HT1080 (cell line): ENCODE measurements around the gene CATSPER2. TPM values are rescaled to one million over a fixed set of nuclear protein-coding genes. Genes with fewer than 3 reads are reported as not detected.
"Not testable (repeated sequence)": the region's sequence is repeated elsewhere in the genome, so short reads cannot be mapped to it uniquely, and the experiment has no call there.

Experiments
- DNase-seq: peaks from one replicate; pipeline ENCODE4 v3.0.0-alpha.2; 2015; ENCODE audit warnings: low read depth
- polyA plus RNA-seq, 2 experiments: library from polyadenylated mRNA; depleted of rRNA; stranded (reverse); fragments of >200 nt; gene quantifications; 2 replicates each; pipeline ENCODE4 v1.2.3, GENCODE V29; 2015
- total RNA-seq: library from RNA; depleted of rRNA; stranded (reverse); fragments of >200 nt; shearing (Covaris generic); gene quantifications from 2 replicates; pipeline ENCODE4 v1.2.3, GENCODE V29; 2014; rRNA removed

CATSPER2 gene
- 0.03 and 0.57 TPM in 2 replicates for total RNA-seq
- polyA plus RNA-seq (2015; cell fraction: cytosol; rRNA removed): 0.03 and 0.57 TPM in 2 replicates
- polyA plus RNA-seq (2015; cell fraction: nucleus; rRNA removed): 2.7 and 7.7 TPM in 2 replicates

GRCh38 chr15:43648649-43649429 is at the start of gene CATSPER2:
Gene CATSPER2 (minus strand): TSS chr15:43648844. CDS start chr15:43648061, 783 bp downstream.
- no peak for DNase-seq

- DNase-seq: not testable (repeated sequence)
These were observed 44.7 kb upstream of the CATSPER2 start, which contains the start of gene CKMT1A for GRCh38 chr15:43693148-43694022. Gene CKMT1A (plus strand): TSS chr15:43693859. CDS start chr15:43694051, 192 bp downstream.

DNA sequence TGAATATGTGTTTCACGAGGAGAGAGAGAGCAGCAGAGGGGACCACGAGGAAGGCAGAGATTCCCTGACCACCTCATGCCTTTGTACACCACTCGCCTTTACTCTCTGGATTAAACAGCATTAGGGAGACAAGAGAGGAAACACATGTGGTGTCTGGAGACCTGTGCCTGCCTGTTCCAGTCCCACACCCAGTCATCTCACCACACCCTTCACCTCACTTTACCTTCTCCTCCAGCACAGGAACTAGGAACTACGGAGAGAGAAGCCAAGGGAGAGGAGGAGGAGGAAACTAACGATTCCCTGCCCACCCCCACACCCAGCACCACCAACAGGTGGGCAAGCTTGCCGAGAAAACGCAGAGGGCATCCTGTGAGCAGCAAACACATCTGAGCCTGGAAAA is 44.0 kb upstream of the CATSPER2 start:
- DNase-seq: not testable (repeated sequence)

DNA sequence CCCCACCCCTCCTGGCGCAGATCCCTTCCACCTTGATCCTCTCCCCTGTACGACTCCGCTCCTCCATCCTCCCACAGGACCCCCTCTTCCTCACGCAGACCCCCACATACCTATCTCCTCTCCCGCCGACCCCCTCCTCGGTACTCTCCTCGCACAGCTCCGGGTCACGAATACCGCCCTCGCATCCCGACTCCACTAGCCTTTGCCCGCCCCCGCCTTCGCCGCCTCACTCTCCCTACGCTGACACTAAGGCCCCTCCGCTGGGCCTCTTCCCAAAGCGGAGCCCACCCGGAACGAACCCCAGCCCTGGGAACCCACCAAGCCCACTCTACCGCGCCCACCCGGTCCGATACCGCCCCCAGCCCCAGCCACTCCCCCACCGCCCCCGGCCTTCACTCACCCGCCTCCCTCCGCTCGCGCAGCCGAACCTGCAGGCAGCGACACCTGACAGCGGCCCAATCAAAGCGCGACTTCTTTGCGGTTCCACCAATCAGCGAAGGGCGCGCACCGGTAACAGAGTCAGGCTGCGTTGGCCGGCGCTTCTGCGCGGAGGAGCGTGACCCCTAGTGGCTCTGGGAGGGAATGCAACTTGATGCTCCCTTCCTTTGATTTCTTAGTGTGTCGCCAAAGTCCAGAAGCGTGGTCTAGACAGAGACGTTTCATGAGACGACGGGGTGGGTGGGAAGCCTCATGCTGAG is 41.1 kb upstream of the CATSPER2 start:
- DNase-seq: not testable (repeated sequence)

DNA sequence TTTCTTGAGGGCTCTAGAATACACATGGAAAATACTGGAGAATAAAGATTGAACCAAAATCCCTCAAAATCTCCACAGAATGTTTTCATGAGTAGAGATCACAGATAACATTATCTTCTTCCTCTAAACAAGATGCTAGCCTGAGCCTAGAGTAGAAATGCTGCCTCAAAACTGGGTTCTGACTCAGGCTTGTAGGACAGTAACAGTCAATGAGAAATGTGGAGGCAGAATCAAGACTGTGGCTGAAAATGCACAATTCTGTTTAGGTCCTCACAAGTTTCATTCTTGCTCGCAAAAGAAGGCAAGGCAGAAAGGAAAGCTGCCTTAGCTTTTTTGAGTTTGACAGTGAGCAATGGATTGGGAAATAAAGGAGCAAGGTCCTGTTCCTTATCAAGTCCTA is 25.5 kb upstream of the CATSPER2 start:
- DNase-seq: not testable (repeated sequence)

DNA sequence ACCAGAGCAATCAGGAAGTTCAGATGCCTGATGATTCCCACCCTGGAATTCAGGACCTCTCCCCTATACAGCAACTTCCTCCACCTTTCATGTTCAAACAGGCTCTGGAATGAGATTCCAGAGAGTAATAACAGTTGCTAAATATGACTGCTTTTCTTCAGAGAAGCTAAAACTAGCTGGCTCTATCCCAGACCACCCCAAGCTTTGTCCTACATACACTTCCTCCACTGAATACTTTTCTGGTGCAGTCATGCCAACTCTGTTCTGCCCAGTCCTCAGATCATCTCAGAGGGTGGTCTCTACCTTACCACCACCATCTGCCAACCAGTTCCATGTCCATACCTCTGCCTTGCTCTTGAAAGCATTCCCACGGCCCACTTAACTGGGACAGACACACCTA is 17.5 kb upstream of the CATSPER2 start:
- DNase-seq: not testable (repeated sequence)

DNA sequence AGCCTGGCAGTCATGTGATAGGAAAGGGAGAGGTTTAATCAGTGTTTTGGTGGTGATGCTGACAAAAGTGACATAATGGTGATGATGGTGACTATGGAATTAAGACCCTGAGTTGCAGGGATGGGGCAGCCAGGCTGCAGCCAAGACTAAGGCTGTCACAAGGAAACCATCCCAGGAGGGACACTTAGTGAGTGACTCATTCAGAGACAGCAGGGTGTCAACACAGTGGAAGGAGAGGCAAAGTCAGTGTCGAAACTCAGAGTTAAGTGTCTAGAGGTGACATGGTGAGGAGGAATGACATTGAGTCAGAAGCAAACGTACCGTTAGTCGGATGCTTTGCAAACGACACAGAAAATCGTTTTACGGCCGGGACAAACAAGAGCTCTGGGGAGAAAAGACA is 14.7 kb upstream of the CATSPER2 start:
- DNase-seq: not testable (repeated sequence)

DNA sequence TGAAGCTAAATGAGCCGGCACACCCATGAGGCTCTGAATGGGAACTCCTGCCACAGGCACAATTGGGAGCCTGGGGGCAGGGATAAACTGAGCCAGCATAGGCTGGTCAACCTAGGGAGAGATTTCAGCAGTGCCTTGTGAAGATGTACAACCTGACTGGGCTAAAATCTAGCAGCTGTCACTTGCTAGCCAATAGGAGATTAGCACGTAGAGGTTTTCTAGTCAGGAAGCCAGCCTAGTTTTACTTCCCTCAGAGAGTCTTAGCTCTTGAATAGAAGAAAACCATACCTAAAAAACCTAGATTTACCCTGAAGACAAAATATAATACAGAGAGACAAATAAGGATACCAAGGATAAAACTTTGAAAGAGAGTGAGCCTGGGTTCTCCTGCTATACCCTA is 13.6 kb upstream of the CATSPER2 start:
- not testable (repeated sequence) for DNase-seq

- DNase-seq: not testable (repeated sequence)
These were observed 11.1 kb upstream of the CATSPER2 start for GRCh38 chr15:43659727-43660126.

- DNase-seq: not testable (repeated sequence)
These were observed 834 bp upstream of the CATSPER2 start for GRCh38 chr15:43649430-43649926.

GRCh38 chr15:43638464-43639204 is 10.0 kb downstream of the CATSPER2 start:
- not testable (repeated sequence) for DNase-seq

DNA sequence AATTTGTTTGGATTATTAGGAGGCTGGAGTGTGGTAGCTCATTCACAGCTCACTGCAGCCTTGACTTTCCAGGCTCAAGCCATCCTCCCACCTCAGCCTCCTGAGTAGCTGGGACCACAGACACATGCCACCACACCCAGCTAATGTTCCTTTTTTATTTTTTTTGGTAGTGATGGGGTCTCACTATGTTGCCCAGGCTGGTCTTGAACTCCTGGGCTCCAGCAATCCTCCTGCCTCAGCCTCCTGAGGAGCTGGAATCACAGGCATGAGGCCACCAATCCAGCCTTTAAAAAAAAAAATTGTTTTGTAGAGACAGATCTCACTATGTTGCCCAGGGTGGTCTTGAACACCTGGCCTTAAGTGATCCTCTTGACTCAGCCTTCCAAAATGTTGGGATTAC is 21.7 kb downstream of the CATSPER2 start:
- DNase-seq: not testable (repeated sequence)

DNA sequence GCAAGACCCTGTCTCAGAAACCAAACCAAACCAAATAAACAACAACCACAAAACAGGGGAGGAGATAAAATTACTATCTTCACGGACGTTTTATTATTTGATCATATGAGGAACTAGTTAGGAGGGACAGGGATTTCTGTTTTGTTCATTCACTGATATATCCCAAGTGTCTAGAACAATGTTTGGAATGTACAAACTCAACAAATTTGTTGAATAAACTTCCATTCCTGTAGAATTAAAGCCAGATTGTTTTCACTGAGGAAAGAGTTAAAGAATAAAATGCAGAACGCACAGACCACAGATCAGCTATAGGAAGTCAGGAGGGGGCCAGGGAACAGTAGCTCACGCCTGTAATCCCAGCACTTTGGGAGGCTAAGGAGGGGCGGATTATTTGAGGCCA is 23.5 kb downstream of the CATSPER2 start:
- DNase-seq: no peak

DNA sequence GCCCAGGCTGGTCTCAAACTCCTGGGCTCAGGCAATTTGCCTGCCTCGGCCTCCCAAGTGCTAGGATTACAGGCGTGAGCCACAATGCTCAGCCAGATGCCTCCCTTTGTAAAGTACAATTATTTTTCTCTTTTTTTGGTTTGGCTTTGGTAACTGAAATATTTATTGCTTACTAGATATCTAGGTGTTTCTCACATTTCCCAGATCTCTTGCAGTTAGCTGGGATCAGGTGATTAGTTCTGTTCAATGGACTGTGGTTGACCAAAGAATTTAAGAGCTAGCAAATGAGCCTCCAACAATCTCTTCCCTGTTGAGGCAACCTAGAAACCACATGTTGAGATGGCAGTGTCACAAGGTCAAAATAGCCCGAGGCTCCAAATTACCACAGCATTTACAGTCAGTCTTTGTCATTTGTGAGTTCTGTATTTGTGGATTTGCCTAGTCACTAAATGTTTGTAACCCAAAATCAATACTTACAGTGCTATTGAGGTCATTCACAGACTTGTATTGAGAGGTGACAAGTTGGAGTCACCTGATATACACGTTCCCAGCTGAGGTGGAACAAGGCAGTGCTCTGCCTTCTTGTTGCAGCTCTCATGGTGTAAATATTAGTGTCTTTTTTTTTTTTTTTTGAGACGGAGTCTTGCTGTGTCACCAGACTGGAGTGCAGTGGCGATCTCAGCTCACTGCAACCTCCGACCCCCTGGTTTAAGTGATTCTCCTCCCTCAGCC is 26.4 kb downstream of the CATSPER2 start:
- not testable (repeated sequence) for DNase-seq

DNA sequence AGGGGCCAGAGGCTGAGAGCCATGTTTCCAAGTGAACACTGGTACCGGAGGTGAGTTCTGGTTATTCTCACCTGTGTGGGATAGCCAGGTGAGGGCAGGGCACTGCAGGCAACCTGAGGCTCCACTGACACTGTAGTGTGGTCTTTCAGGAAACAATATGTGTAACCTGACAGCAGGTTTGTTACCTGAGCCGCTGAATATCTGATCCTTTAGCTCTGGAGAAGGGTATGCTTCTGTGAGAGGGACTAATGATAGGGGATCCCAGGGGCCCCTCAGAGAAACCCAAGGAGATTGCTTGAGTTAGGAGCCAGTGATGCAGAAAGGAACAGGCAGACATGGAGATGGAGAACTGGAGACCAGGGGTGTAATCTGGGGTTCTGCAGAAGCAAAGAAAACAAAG is 29.9 kb downstream of the CATSPER2 start, which contains the start of gene STRC:
STRC (minus strand) TSS at position 101 of the 400 bp plus-strand sequence; CDS start at position 23, 78 bp downstream.
- not testable (repeated sequence) for DNase-seq

DNA sequence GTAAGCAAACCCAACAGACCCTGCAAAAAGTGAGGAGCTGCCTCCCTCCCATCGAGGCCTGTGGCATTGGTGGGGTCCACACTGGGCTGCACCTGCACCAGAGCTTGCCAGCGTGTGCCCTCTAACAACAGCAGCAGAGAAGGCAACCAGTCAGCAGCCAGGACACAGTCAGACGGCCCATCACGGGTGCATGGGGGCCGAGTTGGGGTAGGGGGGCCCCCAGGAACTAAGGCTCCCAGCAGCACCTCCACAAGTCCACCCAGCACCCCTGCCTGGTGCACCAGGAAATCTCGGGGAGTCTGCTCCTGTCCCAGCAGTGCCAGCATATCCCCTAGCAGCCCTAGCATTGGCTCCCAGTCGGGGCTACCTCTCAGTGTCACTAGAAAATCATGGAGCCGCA is 30.9 kb downstream of the CATSPER2 start:
- DNase-seq: not testable (repeated sequence)

DNA sequence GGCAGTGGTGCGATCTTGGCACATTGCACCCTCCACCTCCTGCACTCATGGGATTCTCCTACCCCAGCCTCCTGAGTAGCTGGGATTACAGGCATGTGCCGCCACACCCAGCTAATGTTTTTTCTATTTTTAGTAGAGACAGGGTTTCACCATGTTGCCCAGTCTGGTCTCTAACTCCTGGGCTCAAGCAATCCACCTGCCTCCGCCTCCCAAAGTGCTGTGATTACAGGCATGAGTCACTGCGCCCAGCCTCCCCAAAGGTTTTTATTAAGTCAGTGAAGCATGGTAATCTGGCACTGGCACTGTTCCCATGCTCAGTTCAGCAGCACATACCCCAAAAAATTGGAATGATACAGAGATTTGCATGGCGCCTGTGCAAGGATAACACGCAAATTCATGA is 46.4 kb downstream of the CATSPER2 start:
- peak; percentile 26 for DNase-seq

- not testable (repeated sequence) for DNase-seq
These were observed 48.4 kb downstream of the CATSPER2 start for GRCh38 chr15:43600200-43600599.

DNA sequence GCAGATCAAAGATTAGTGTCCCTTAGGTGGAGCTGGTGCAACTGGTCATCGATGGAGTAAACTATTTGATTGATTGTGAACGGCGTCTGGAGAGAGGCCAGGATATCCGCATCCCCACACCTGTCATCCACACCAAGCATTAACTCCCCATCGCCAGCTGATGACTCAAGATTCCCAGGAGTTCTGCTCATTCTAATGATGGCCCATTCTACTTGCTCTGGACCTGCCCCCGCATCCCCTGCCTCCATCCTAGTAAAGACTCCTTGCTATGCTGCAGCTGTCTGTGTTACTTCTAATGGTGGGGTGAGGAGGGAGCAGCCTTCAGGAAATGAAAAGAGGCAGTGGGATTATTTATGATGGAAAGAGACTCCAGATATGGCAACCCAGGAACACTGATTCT is 49.5 kb downstream of the CATSPER2 start:
- not testable (repeated sequence) for DNase-seq
